HG03103 (cell line): ENCODE results near the gene RGS10.
"Not testable (repeated sequence)": the region's sequence is repeated elsewhere in the genome, so short reads cannot be mapped to it uniquely, and the experiment has no call there.

ENCODE experiments used
- ATAC-seq: cut with Tn5 transposase; IDR thresholded peaks from one replicate; pipeline ENCODE4 v1.9.1; 2021; ENCODE audit warnings: low read depth; ENCODE audit not compliant: unreplicated experiment

The RGS10 gene

DNA sequence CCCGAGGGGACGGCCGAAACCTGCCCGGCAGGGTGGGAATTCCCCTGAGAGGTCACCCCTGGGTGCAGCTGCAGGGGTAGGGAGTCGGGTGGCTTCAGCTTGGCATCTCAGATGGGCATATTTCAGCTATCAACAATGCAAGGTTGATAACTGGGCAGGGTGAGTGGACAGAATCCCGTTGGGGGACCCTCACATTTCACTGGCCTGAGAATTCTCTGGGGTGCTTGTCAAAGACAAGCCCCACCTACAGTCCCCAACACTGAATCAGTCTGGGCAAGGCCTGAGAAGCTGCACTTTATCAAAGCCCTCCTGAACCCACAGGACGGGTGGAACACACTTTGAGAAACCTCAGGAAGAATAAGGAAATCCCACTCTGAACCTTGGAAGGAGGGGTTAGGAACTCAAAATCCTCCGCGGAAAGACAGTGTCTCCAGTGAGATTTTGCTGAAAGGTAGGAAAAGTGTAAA is 3.1 kb downstream of the RGS10 start:
- ATAC-seq = no peak

DNA sequence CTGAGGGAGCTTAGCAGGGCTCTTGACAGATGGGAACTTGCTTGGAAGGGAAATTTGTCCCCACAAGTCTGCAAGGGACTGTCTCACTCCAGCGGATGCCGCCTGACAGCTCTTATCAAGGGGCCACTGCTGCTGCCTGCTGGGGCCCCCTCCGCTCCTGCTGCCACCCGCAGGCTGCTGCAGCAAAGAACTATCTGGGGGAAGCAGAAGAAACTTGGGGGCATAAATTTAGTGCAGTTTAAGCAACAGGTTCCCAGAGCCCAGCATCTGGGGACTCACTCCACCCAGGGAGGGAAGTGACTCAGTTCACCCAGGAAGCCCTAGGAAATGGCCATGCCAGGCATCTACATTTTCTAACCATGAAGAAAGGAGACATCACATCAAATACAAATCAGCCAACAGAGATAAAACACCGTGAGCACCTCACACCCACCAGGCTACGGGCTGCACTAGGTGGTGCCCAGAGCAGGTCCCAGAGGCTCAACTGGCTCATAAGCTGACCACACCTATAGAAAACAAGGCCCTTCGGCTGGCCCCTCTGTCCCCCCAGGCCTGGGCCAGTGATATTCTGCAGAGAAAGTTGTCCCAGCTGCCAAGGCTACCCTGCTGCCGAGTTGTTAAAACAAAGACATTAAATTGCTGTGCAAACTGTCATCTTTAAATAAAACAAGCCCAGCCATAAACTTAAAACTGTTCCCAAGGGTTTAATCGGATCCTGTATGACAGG is 3.7 kb downstream of the RGS10 start:
- no peak for ATAC-seq

DNA sequence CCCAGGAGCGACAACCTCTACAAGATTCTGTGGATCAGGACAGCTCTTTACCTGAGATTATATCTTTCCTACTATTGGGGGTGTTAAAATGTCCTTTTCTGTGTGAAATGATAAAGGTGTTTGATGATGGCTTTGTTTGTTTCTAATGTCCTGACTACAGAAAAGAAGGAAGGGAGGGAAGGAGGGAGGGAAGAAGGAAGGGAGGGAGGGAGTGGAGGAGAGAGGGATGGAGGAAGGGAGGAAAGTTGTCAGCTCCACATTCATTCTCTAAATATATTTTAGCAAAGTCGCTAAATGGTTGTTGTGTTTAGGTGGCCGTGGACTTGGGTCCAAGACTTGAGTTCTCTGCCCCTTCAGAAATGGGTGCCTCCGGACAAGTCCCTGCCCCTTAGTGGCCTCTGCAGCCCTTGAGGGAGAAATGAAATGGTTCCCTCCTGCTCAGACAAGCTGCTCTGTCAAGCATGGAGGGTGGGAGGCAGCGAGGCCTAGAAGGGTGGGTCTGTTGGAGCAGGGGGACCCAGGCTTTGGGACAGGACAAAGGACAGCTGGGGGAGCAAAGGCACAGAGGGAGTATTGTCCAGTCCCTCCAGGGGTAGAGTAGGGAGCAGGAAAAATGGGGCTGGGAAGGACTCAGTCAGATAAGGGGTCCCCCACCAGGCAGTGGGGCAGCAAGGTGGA is 4.4 kb downstream of the RGS10 start:
- no peak for ATAC-seq

DNA sequence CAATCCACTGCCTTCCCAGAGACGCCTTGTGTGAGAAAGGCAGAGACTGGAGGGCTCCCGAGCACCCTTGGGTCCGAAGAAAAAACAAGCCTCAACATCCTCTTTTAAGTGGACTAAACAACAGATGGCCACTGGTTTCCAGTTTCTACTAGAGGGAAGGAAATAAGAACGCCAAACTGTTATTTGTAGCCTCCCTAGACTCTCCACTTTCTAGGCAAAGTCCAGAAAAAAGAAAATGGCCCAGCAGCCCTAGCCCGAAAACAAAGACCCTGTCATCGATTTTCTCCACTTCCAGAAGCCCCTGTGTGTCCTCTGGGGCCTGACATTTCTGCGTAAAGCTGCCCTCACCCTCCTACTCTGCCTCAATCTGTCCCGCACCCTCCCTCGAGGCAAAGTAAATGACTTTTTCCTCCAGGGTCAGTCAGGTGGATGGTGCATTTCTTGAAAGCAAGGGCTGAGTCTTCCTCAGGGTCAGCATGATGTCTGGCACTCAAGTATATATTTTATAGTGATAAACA is 6.0 kb downstream of the RGS10 start:
- ATAC-seq = no peak

DNA sequence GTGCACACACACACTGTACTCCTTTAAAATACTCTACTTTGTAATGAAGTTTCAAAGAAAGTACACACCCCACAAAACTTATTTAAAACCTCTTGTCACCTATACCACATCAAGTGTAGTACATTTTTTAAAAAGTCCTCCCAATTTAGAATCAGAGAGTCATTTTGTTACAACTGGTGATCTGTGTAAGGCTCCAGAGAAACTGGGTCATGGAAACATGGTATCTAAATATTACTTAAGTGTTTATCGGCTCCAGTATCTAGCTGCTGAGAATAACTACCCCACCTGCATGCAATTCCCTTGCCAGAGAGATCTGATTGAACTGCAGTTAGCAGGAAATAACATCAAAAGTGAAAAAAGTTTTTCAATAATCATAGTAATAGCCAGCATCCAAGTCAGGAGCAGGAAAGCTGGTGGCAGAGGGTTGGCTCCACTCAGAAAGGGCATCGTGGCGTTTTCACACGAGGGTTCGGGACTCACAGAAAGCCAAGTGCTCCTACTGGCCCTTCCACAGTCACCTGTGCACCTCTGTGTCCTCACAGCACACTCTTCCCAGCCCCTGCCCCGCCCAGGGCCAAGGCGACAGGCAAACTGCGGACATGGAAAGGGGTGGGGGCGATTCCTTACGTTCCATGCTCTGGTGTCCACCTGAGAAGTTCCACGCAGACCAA is 6.5 kb downstream of the RGS10 start:
- ATAC-seq = no peak

DNA sequence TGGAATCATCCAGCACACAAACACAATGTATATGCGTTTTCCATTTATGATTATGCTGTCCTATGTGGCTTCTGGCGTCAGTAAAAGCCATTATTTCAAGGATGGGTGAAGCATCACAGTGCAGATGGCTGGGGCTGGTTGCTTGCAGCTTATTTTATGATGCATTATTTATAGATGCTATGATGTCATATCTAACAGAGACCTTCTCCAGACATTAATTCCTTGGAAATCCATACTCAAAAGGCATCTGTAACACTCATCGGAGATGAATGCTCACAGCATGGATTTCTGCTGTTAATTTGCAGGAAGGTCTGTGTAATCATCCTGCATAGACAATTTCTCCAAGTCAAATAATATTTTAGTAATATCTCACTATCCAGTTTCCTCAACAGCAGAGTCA is 7.2 kb downstream of the RGS10 start:
- ATAC-seq = no peak

DNA sequence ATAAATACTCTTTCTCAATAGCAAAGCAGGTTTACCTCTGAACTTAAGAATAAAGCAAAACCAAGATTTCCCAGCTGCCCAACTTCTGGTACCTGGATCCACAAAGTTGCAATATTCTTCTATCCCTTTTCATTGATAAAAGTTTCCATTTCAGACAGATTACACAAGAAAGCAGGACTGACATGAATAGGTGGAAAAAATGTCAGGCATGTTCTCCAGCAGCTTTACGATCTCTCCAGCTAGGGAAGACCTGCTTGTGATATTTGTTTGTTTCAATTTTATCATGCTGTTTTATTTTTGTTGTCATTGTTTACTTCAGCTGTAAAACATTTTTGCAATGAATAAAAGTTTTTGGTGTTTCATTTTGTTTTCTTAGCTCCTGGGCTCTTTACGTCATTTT is 9.0 kb downstream of the RGS10 start:
- no peak for ATAC-seq

DNA sequence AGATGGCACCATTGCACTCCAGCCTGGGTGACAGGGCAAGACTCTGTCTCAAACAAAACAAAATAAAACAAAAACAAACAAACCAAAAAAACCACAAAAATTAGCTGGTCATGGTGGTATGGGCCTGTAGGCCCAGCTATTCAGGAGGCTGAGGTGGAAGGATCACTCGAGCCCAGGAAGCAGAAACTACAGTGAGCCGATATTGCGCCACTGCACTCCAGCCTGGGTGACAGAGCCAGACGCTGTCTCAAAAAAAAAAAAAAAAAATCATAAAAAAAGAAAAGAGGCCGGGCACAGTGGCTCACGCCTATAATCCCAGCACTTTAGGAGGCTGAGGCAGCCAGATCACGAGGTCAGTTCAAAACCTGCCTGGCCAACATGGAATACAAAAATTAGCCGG is 9.7 kb downstream of the RGS10 start:
- not testable (repeated sequence) for ATAC-seq

DNA sequence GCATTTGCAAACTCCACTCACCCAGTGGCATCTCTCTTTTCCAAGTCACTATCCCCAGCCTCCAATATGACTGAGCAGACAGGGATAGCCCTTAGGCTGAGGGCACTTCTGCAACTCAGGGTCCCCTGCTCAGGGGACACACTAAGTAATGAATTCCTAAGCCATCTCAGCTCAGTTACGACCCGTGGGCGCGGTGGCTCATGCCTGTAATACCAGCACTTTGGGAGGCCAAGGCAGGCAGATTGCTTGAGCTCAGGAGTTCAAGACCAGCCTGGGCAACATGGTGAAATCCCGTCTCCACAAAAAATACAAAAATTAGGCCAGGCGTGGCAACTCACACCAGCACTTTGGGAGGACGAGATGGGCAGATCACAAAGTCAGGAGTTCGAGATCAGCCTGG is 10.3 kb downstream of the RGS10 start:
- not testable (repeated sequence) for ATAC-seq

DNA sequence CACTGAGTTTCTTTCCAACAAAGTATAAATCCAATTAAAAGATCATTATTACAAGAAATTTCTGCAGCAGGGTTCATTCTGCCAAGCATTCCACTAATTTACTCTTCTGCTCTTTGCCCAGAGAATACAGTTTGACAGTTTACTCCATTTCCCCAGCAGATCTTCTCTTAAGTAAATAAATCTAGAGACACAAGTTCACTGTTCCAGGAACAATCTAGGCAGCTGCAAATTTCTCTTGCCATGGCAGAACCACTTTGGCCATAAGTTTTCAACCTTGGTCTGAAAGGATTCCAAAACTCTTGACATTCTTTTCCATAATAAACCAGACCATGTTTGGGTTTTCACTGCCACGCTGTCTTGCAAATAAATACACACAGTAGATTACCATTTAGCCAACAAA is 11.5 kb downstream of the RGS10 start:
- ATAC-seq = no peak

DNA sequence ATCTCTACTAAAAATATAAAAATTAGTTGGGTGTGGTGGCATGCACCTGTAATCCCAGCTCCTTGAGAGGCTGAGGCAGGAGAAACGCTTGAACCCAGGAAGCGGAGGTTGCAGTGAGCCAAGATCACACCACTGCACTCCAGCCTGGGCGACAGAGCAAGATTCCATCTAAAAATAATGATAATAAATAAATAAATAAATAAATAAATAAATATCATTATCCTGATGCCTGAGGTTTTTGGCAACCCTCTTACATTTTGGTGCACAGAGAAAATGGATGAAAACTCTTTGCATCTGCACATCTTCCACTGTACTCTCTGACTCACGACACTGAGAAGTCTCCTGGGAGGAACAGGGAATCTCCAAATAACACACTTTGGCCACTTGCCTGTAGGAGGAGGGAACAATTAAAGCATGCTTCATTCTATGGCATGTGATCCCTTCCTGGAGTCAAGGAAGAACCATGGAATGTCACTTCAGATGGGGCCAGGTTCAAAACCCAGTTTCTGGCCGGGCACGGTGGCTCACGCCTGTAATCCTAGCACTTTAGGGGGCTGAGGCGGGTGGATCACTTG is 13.8 kb downstream of the RGS10 start:
- ATAC-seq = not testable (repeated sequence)

DNA sequence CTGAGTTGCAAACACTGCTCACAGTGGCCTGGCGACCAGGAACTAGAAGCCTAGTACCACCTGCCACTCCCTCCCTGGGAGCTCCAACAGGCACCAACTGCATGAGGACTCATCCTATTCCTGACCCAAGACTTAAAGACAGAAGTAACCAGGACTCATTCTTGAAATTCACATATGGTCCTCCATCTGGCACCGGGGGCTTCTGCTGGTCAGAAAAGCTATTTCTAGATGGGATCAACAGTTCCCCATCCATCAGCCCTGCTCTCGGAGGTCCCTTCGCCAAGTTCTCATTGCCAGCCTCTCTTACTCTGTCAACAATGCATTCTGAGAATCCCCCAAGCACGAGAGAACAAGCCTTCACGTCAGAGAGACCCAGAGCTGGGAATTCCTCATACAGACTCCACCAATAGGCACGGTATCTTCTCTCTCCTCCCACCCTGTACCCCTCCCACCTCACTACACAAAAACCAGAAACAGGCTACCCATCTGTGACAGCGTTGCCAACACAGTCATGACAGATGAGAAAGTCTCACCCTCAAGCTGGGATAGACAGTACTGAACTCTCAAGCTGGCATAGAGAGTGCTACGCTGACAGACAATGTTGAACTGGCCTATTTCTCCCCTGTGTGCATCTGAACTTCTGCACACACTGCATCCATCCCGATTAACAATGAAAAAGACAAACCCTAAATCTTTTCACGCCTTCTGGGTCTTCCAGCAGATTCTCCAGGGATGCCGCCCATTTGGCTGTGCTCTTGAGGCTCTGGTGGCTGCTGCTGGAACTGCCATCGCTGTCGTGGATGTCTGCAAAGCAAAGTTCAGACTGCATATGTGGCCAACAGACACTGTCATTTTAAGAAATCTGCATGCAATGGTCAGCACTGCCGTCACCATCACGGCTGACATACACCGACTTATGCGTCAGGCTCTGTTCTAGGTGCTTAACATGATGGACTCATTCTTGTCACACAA is 15.6 kb downstream of the RGS10 start:
- no peak for ATAC-seq

DNA sequence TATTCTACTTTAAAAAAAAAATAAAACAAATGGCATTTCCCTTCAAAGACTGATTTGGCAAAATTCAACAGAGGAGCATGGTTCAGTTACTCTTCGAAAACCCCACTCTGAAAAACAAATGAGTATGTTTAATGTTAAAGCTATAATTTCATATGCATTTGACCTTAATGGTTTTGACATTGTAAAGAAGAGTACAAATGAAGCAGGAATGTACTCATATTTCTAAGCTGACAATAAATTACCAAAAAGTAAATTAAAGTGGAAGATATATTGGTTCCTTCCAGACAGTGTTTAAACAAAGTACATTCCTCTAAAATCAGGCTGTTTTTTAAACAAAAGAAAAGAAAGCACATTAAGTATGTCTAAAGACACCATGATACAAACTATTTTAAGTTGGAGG is 16.4 kb downstream of the RGS10 start:
- ATAC-seq = no peak

DNA sequence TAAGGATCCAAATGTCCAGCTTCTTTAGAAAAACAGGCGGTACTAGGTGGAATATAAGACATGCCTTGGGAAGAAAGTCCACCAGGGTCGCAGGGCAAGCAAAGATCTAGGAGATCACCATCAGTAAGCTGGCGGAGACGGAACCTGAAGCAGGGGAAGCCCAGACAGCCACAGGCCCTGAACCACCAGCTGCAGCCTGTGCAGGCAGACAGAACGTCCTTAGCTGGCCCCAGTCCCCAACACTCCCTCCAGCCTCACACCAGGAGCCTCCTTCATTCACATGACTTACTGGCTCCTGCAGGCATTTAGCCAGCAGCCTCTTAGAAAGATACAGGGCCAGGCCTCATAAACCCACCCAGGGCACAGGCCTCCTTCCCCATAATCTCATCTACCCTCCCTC is 17.4 kb downstream of the RGS10 start:
- ATAC-seq = no peak

DNA sequence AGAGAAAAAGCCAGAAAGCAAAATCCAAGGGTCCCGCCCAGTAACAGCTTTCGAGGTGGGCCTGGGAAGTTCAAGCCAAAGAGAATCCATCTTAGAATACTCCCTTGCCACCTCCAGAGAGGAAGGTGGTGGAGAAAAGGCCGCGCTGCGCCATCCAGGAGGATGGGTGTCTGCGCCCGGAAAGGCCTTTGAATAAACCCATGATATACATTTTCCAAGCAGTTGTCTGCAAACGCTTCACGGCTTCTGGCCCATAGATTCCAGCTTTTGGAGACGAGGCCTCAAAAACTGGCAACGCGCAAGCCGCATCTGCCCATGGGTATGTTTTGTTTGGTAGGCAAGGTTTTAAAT is 17.8 kb downstream of the RGS10 start:
- ATAC-seq = no peak

DNA sequence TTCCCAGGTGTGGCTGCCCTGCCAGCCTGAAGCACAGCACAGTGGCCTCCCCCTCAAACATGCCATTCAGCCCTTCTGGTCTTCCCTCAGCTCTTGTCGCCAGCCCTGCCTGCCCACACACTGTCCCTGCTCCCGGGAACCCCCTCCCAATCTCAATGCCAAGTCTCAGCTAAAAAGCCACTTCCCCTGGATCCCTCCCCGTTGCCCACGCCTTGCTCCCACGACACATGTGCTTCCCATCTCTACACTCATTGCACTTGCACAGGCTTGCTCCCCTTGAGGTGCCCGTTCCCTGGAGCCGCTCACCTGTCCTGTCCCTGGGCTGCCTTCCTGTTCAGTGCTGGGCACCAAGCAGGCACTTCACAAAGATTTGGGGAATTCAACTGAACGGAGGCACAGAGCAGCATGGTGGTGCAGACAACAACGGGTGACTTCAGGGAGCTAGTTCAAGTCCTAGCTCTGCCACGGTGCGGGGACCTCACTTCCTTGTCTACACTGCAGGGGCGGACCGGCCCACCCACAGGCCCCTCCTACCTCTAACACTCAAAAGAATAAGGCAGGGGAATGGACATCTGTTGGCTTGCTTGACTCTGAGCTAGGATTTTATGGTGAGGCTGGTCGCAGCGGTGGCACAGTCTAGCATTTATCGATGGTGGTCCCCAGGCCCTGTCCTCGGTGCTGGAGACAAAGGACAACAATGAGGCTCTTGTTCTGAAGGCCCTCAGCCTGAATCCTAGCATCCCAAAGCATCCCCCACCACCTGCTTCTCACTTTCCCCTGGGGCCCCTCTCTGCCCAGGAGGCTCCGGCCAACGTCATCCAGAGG is 18.4 kb downstream of the RGS10 start:
- no peak for ATAC-seq

DNA sequence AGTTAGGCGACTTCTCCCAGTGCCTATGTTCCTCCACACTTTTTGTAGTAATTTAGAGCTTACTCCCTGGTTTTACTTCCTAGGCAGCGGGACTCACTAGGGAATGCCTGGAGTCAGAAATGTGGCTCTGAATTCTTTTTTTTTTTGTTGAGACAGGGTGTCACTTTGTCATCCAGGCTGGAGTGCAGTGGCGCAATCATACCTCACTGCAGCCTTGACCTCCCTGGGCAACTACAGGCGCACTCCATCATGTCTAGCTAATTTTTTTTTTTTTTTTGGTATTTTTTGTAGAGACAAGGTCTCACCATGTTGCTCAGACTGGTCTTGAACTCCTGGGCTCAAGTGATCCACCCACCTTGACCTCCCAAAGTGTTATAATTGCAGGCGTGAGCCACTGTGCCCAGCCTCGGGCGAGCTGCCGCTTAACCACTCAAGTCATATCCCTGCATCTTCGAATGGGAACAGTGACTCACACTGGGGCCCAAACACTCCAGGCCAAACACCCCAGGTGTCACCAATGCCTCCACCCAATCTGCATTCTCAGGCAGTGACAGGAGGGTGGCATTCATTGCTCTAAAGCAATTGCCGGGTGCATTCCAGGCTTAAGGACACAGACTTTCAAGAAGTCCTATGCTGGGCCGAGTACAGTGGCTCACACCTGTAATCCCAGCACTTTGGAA is 19.6 kb downstream of the RGS10 start:
- no peak for ATAC-seq

DNA sequence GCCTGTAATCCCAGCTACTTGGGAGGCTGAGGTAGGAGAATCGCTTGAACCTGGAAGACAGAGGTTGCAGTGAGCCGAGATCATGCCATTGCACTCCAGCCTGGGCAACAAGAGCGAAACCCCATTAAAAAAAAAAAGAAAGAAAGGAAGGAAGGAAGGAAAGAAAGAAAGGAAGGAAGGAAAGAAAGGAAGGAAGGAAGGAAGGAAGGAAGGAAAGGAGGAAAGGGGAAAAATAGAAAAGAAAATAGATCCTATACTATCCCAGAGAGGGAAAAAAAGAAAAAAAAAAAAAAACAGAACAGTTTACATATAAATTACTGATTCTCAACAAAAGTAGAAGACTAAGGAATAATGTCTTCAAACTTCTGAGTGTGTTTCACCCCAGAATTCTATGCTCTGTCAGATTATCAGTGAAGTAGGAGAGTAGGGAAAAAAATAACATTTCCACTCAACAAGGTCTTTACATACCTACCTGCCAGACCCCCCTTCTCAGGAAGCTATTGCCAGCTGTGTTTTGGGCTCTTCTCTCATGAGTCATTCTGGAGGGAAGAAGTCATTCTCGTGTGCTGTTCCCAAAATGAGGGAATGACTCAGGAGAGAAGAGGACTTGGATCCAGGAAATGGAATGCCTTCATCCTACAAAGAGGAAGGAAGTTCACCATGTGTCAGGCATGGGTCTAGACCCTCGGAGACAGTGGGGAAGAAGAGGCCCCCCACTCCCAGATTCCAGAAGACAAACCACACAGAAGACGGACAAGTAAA is 20.9 kb downstream of the RGS10 start:
- ATAC-seq = no peak
